Omental fat pad (tissue), 4 donors: ENCODE results near the gene TRMT2B. TPM values are rescaled to one million over a fixed set of nuclear protein-coding genes. Genes with fewer than 3 reads are reported as not detected.
A peak's percentile ranks its signal among the peaks of the same experiment; 100 is the strongest.

ENCODE experiments used
- ATAC-seq: fragments of 150-250 bp; one replicate; pipeline ENCODE4 v1.9.1; 2016; ENCODE audit warnings: mild to moderate bottlenecking, moderate library complexity; ENCODE audit not compliant: low FRiP score
- DNase-seq: peaks from one replicate; pipeline ENCODE4 v3.0.0-alpha.2; 2019; ENCODE audit warnings: low spot score
- CTCF ChIP-seq, 3 donors: fragments of 450-650 bp; IDR thresholded peaks; one replicate each; pipeline ENCODE4 v1.5.1; 2016 to 2017; ENCODE audit warnings: antibody characterized with exemption in 3 of 3, mild to moderate bottlenecking in 3 of 3, moderate library complexity in 2 of 3
- total RNA-seq, 4 donors: library from RNA; depleted of rRNA; stranded (reverse); fragments of >200 nt; gene quantifications; one replicate each; pipeline ENCODE4 v1.1.0, GENCODE V29; 2016

The TRMT2B gene
- 10 to 100 TPM in 3 of 4 donors, 1 to 10 TPM in 1; 6.8 to 25.7 (median 11.6) TPM for total RNA-seq

GRCh38 chrX:101051549-101052302, at the start of gene TRMT2B:
Gene TRMT2B (minus strand): TSS chrX:101052111. CDS start chrX:101042289, 9,822 bp downstream.
- no peak for TF ChIP-seq CTCF (IDR thresholded peaks at IDR 0.05)
- ATAC-seq: peak; percentile 93
- DNase-seq: peak; percentile 46

GRCh38 chrX:101097546-101098453, 45.9 kb upstream of the TRMT2B start, which contains the start of gene CENPI:
Gene CENPI (plus strand): TSS chrX:101098204. CDS start chrX:101101071, 2,867 bp downstream.
- peak; percentile 100 for ATAC-seq
- no peak for TF ChIP-seq CTCF (IDR thresholded peaks at IDR 0.05)

GRCh38 chrX:101091817-101092216, 39.9 kb upstream of the TRMT2B start:
- no peak for TF ChIP-seq CTCF (IDR thresholded peaks at IDR 0.05)
- DNase-seq (no peak), ATAC-seq (no peak)

More at GRCh38 chrX:101097546-101098453, 45.9 kb upstream of the TRMT2B start, which contains the start of gene CENPI:
- DNase-seq: peak; percentile 52

- no peak for ATAC-seq
- DNase-seq: no peak
- TF ChIP-seq CTCF (IDR thresholded peaks at IDR 0.05): no peak
These were observed 29.3 kb upstream of the TRMT2B start for GRCh38 chrX:101081231-101081630.

- no peak for DNase-seq
- no peak for TF ChIP-seq CTCF (IDR thresholded peaks at IDR 0.05)
- ATAC-seq: no peak
These were observed 28.6 kb upstream of the TRMT2B start for GRCh38 chrX:101080326-101081124.

- ATAC-seq (no peak), DNase-seq (no peak)
- no peak for TF ChIP-seq CTCF (IDR thresholded peaks at IDR 0.05)
These were observed 27.9 kb upstream of the TRMT2B start for GRCh38 chrX:101079736-101080270.
